Retinal pigment epithelial cell (primary cell): ENCODE results near the gene DLX4.

Source experiments
- DNase-seq: peaks from one replicate; pipeline ENCODE4 v3.0.0-alpha.2; 2010; ENCODE audit warnings: low read depth
- H3K4me3 ChIP-seq: 2 replicates; pipeline ENCODE4 v1.5.1; 2011; ENCODE audit warnings: mild to moderate bottlenecking, low read length, control low read depth, moderate library complexity
- CTCF ChIP-seq: conservative IDR thresholded peaks from 2 replicates; pipeline ENCODE4 v1.5.1; 2011; ENCODE audit warnings: low read depth, low read length, control low read depth, inconsistent platforms

The DLX4 gene

DNA sequence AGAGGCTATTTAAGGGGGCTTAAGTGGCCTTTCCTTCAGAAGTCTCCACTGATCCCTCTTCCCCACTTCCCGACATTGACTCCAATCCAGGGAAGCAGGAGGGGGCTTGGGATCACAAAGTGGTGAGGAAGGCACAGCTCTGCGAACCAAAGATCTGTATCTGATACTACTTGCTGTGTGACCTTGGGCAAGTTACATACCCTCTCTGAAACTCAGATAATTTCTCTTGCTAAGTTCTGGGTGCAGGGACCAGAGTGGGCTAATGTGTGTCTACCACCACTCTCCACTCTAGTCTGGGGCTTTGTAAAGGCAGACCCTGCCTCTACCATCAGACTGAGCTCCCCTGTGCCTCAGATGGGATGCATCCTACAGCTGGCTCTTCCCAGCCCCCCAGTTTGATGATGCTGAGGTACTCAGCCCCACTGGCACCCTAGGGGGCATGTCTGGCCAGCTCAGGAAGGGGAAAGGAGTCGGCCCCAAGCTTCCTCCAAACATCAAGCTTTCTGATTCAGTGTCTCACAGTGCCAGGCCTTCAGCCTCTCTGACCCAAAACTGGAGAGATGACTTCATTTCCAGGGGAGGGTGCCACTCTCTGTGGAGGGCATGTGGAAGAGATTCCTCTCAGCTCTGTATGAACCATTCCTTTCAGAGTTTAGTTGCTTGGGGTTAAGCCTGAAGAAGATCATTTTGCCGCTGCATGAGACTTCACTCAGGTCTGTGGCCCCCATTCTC lies 10.9 kb downstream of the DLX4 start:
- no peak for DNase-seq
- no peak overlapping the region for H3K4me3 ChIP-seq
- no peak for TF ChIP-seq CTCF

- TF ChIP-seq CTCF, result no peak
- no peak for DNase-seq
- H3K4me3 ChIP-seq, result no peak overlapping the region
Observed at GRCh38 chr17:49980703-49981197, 11.8 kb downstream of the DLX4 start.

- no peak overlapping the region for H3K4me3 ChIP-seq
- no peak for DNase-seq
- TF ChIP-seq CTCF, result no peak
Observed at GRCh38 chr17:49984283-49984682, 15.3 kb downstream of the DLX4 start.

DNA sequence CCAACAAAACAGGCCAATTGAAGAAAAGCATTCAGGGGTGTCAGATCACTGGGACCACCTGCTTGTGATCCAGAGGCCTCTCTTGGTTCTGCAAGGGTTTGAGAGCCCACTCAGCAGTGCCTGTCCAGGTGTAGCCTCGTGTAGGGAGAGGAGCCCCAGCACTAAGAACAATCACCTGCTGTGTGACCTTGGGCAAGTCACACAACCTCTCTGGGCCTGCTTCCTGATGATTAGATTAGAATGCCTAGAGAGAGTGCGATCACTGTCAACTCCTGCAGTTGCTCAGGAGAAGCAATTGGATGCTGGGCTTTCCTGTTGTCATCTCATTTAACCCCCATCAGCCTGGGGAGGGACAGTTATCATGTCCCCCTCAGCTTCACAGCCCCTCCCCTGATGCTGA lies 15.8 kb downstream of the DLX4 start:
- TF ChIP-seq CTCF, result no peak
- no peak overlapping the region for H3K4me3 ChIP-seq
- no peak for DNase-seq

DNA sequence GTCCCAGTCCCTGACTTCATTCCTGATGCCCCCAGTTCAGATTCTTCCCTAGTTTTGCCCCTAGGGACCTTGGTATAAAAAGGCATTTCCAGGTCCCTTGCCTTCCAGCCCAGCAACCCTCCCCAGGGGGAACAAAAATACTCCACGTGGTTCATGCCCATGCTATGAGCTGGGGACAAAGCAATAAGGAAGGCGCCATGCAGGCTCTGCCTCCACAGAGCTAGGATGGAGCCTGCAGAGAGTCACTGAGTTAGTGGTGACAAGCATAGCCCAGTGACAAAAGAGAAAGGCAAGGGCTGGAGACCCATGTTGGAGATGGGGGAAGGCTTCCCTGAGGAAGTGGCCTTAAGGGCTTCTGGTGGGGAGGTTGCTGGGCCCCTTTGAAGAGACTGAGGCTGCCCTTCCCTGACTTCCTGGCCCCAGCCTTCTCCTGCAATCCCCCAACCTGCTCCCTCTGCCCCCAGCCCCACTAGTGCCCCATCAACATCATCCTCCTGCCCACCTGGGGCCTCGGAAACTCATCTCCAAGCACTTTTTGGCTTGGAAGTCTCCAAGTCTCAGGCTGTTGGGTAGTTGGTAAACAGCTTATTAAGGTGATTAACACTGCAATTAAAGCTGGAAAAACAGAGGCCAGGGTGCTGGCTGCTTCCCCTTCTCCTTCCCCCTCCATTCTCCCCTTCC lies 16.5 kb downstream of the DLX4 start:
- no peak for TF ChIP-seq CTCF
- DNase-seq, result no peak
- H3K4me3 ChIP-seq, result no peak overlapping the region

DNA sequence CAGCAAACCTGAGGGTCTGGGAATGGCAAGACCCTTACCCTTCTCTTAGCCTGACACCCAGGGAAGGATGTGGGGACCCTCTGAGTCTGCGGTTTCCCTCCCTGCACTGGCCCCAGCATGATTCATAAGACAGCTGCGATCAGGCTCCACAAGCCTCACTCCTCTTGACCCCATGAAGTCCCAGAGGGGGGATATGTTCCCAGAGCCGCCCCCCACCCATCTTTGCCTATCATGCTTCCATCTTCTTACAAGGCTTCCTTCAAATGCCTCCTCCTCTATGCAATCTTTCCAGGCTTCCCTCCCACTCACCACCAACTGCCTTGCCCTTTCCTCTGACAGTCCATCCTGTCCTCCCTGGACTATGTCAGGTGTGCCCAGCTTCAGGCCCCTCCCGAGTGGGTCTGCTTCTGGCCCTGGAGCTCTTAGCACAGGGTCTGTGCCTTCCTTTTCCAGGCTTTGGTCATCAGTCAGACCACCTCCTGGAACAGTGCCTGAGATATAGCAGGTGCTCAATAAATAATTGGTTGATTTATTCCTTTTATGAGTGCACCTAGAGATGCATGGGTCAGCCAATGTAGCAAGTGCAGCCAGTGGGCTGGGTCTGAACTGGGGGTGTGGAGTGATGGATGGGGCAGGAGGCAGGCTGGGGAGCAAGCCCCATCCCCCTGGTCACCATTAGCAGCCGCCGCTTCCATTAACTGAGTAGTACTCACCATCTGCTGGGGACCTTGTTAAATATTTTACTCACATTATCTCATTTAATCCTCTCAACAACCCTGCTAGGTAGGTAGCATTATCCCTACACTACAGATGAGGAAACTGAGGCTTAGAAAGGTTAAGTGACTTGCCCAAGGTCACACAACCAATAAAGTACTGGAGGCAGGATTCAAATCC lies 17.7 kb downstream of the DLX4 start:
- no peak overlapping the region for H3K4me3 ChIP-seq
- no peak for DNase-seq
- no peak for TF ChIP-seq CTCF
